AG10803 (cell line): ENCODE data around the gene GALNT10.

Source experiments
- DNase-seq: peaks from one replicate; pipeline ENCODE4 v3.0.0; 2010; ENCODE audit warnings: low read depth
- H3K4me3 ChIP-seq: 2 replicates; pipeline ENCODE4 v1.5.1; 2011; ENCODE audit warnings: mild to moderate bottlenecking, low read length, control low read depth
- CTCF ChIP-seq: conservative IDR thresholded peaks from 2 replicates; pipeline ENCODE4 v1.5.1; 2011; ENCODE audit warnings: mild to moderate bottlenecking, low read length, control low read depth, inconsistent platforms

Gene GALNT10

GRCh38 chr5:154419236-154419635 lies 228.7 kb downstream of the GALNT10 start:
- no peak for TF ChIP-seq CTCF
- no peak overlapping the region for H3K4me3 ChIP-seq
- no peak for DNase-seq

- no peak for DNase-seq
- peak; percentile 47 for TF ChIP-seq CTCF
- no peak overlapping the region for H3K4me3 ChIP-seq
These were observed 231.3 kb downstream of the GALNT10 start for GRCh38 chr5:154421868-154422267.

- no peak for DNase-seq
- H3K4me3 ChIP-seq = no peak overlapping the region
- TF ChIP-seq CTCF = no peak
These were observed 231.8 kb downstream of the GALNT10 start for GRCh38 chr5:154422298-154422697.

- H3K4me3 ChIP-seq = no peak overlapping the region
- TF ChIP-seq CTCF = no peak
- no peak for DNase-seq
These were observed 237.7 kb downstream of the GALNT10 start for GRCh38 chr5:154428208-154428607.

GRCh38 chr5:154429341-154429740 lies 238.8 kb downstream of the GALNT10 start:
- no peak overlapping the region for H3K4me3 ChIP-seq
- no peak for TF ChIP-seq CTCF
- DNase-seq = no peak

- DNase-seq = no peak
- no peak for TF ChIP-seq CTCF
- H3K4me3 ChIP-seq = no peak overlapping the region
These were observed 239.9 kb downstream of the GALNT10 start for GRCh38 chr5:154430466-154430865.

- no peak overlapping the region for H3K4me3 ChIP-seq
- DNase-seq = no peak
- TF ChIP-seq CTCF = no peak
These were observed 240.6 kb downstream of the GALNT10 start for GRCh38 chr5:154430961-154431630.
